Neuronal stem cell (in vitro differentiated cells): Measurements from ENCODE around the gene VPS54.

Experiments
- DNase-seq: peaks from one replicate; pipeline ENCODE4 v3.0.0-alpha.2; 2013; ENCODE audit warnings: low spot score
- H2AFZ ChIP-seq: one replicate; pipeline ENCODE4 v1.6.1; 2013; ENCODE audit warnings: mild to moderate bottlenecking, low read length, inconsistent platforms
- H2AK5ac ChIP-seq: 2 replicates; pipeline ENCODE4 v1.6.1; 2013; ENCODE audit warnings: low read depth, mild to moderate bottlenecking, inconsistent platforms, low read length, moderate library complexity, mixed read lengths
- H2BK120ac ChIP-seq: 2 replicates; pipeline ENCODE4 v1.6.1; 2013; ENCODE audit warnings: low read depth, mild to moderate bottlenecking, inconsistent platforms, low read length, moderate library complexity, mixed read lengths
- H2BK12ac ChIP-seq: one replicate; pipeline ENCODE4 v1.6.1; 2013; ENCODE audit warnings: low read length, inconsistent platforms
- H2BK15ac ChIP-seq: 2 replicates; pipeline ENCODE4 v1.6.1; 2013; ENCODE audit warnings: mild to moderate bottlenecking, low read length, inconsistent platforms, mixed read lengths
- H2BK5ac ChIP-seq: one replicate; pipeline ENCODE4 v1.6.1; 2013; ENCODE audit warnings: inconsistent platforms, mild to moderate bottlenecking, low read length, moderate library complexity
- H3K14ac ChIP-seq: one replicate; pipeline ENCODE4 v1.6.1; 2013; ENCODE audit warnings: low read length, inconsistent platforms
- H3K18ac ChIP-seq: 2 replicates; pipeline ENCODE4 v1.6.1; 2013; ENCODE audit warnings: low read length, inconsistent platforms
- H3K23ac ChIP-seq: 2 replicates; pipeline ENCODE4 v1.6.1; 2013; ENCODE audit warnings: low read depth, mild to moderate bottlenecking, mixed read lengths, low read length, inconsistent platforms; ENCODE audit not compliant: poor library complexity
- H3K27ac ChIP-seq: replicated peaks from 3 replicates; pipeline ENCODE4 v1.5.1; 2013; ENCODE audit warnings: low read length, inconsistent platforms
- H3K27me3 ChIP-seq, 3 experiments: 2 replicates each; pipeline ENCODE4 v1.6.1; 2013; ENCODE audit warnings: low read length in 3 of 3, mild to moderate bottlenecking in 2 of 3, inconsistent platforms in 1 of 3, low read depth in 1 of 3, mixed read lengths in 1 of 3, moderate library complexity in 1 of 3; ENCODE audit not compliant: control insufficient read depth in 3 of 3, insufficient read depth in 3 of 3
- H3K36me3 ChIP-seq, 2 donors: replicated peaks in 1 of 2; 2 replicates each; pipeline ENCODE4 v1.6.1; 2013; ENCODE audit warnings: low read length in 2 of 2; ENCODE audit not compliant: control insufficient read depth in 2 of 2, insufficient read depth in 2 of 2
- H3K4ac ChIP-seq: 2 replicates; pipeline ENCODE4 v1.6.1; 2013; ENCODE audit warnings: inconsistent platforms, mild to moderate bottlenecking, low read length, moderate library complexity
- H3K4me1 ChIP-seq, 2 donors: 1 replicate in 1 of 2; 2 replicates in 1 of 2; pipeline ENCODE4 v1.6.1; 2013; ENCODE audit warnings: low read length in 2 of 2, low read depth in 1 of 2; ENCODE audit not compliant: control insufficient read depth in 2 of 2, insufficient read depth in 1 of 2
- H3K4me2 ChIP-seq: one replicate; pipeline ENCODE4 v1.6.1; 2013; ENCODE audit warnings: mild to moderate bottlenecking, low read length, inconsistent platforms; ENCODE audit not compliant: insufficient read depth, poor library complexity, severe bottlenecking
- H3K4me3 ChIP-seq, 2 donors: 2 replicates each; pipeline ENCODE4 v1.5.1; 2013; ENCODE audit warnings: low read length in 2 of 2, mild to moderate bottlenecking in 2 of 2, inconsistent platforms in 1 of 2, moderate library complexity in 1 of 2
- H3K79me1 ChIP-seq: one replicate; pipeline ENCODE4 v1.6.1; 2013; ENCODE audit warnings: low read depth, mild to moderate bottlenecking, inconsistent platforms, low read length, moderate library complexity
- H3K9ac ChIP-seq: one replicate; pipeline ENCODE4 v1.6.1; 2013; ENCODE audit warnings: mild to moderate bottlenecking, low read depth, low read length, inconsistent platforms; ENCODE audit not compliant: poor library complexity
- H3K9me3 ChIP-seq, 2 donors: replicated peaks in 1 of 2; 2 replicates each; pipeline versions ENCODE3 to v1.6.1; 2013; ENCODE audit warnings: low read length in 2 of 2, mild to moderate bottlenecking in 2 of 2, inconsistent platforms in 1 of 2, low read depth in 1 of 2, mixed read lengths in 1 of 2, moderate library complexity in 1 of 2; ENCODE audit not compliant: control insufficient read depth in 2 of 2, insufficient read depth in 1 of 2
- H4K8ac ChIP-seq: one replicate; pipeline ENCODE4 v1.6.1; 2013; ENCODE audit warnings: low read depth, mild to moderate bottlenecking, inconsistent platforms, low read length, moderate library complexity
- H4K91ac ChIP-seq: one replicate; pipeline ENCODE4 v1.6.1; 2013; ENCODE audit warnings: low read length, low read depth, mild to moderate bottlenecking, inconsistent platforms; ENCODE audit not compliant: poor library complexity
- WGBS, 2 donors: extraction: QIAGEN DNeasy Blood & Tissue Kit; methylation state at CpG; one replicate each; pipeline ENCODE4 v1.1.7; 2013; ENCODE audit warnings: missing lambda C conversion rate in 2 of 2, mixed read lengths in 1 of 2; ENCODE audit not compliant: insufficient read length in 2 of 2, insufficient replicate concordance in 1 of 2; ENCODE audit errors: extremely low coverage in 2 of 2; 5-methylcytosine and 5-hydroxymethylcytosine counted together

The VPS54 gene

GRCh38 chr2:64021578-64021977 lies 2.4 kb upstream of the VPS54 start:
- H3K36me3 ChIP-seq: no peaks in the 10 kb centered on the region
- H2BK5ac ChIP-seq: no peak overlapping the region
- no peak overlapping the region for H3K18ac ChIP-seq
- no peak overlapping the region for H4K91ac ChIP-seq
- H4K8ac ChIP-seq: no peak overlapping the region
- no peak overlapping the region for H3K4ac ChIP-seq
- H3K27me3 ChIP-seq: no peaks in the 10 kb centered on the region
- no peak overlapping the region for H2BK15ac ChIP-seq
- DNase-seq: no peak
- H3K4me2 ChIP-seq: no peak overlapping the region
- no peak overlapping the region for H2AFZ ChIP-seq
- peaks cover 3 to 7% of the 10 kb centered on the region in 2 donors for H3K4me1 ChIP-seq
- no CpG with 5 or more reads among the region's 2 CpGs for WGBS, 2 donors
- no peak overlapping the region for H3K27ac ChIP-seq
- no peak overlapping the region for H2AK5ac ChIP-seq
- H3K4me3 ChIP-seq: no peak overlapping the region
- no peak overlapping the region for H3K9ac ChIP-seq
- no peak overlapping the region for H2BK120ac ChIP-seq
- H3K14ac ChIP-seq: no peak overlapping the region
- H3K9me3 ChIP-seq: no peaks in the 10 kb centered on the region
- no peak overlapping the region for H3K23ac ChIP-seq
- no peak overlapping the region for H2BK12ac ChIP-seq
- peaks cover 6% of the 10 kb centered on the region for H3K79me1 ChIP-seq

GRCh38 chr2:64019975-64020528 lies 824 bp upstream of the VPS54 start:
- H3K4me3 ChIP-seq: peak overlapping the region in 1 of 2 donors; percentile 84
- H3K4me2 ChIP-seq: no peak overlapping the region
- H4K8ac ChIP-seq: no peak overlapping the region

GRCh38 chr2:64018701-64019082 lies 536 bp downstream of the VPS54 start:
- H4K8ac ChIP-seq: no peak overlapping the region
- DNase-seq: peak; percentile 21

More at GRCh38 chr2:64019975-64020528, 824 bp upstream of the VPS54 start:
- H2BK15ac ChIP-seq: no peak overlapping the region
- no peak overlapping the region for H3K4ac ChIP-seq
- peaks cover 6% of the 10 kb centered on the region for H3K79me1 ChIP-seq
- peak overlapping the region; percentile 97 for H3K27ac ChIP-seq
- H2AK5ac ChIP-seq: no peak overlapping the region
- peak overlapping the region; percentile 88 for H2AFZ ChIP-seq
- H3K9me3 ChIP-seq: no peaks in the 10 kb centered on the region
- no peak overlapping the region for H3K14ac ChIP-seq
- H3K18ac ChIP-seq: no peak overlapping the region
- no peak overlapping the region for H2BK12ac ChIP-seq
- H2BK120ac ChIP-seq: no peak overlapping the region
- no peak overlapping the region for H3K23ac ChIP-seq
- DNase-seq: no peak
- H3K4me1 ChIP-seq: peaks cover 3 to 7% of the 10 kb centered on the region in 2 donors
- no peak overlapping the region for H3K9ac ChIP-seq
- no peaks in the 10 kb centered on the region for H3K36me3 ChIP-seq
- H3K27me3 ChIP-seq: no peaks in the 10 kb centered on the region
- no peak overlapping the region for H2BK5ac ChIP-seq
- H4K91ac ChIP-seq: no peak overlapping the region

DNA sequence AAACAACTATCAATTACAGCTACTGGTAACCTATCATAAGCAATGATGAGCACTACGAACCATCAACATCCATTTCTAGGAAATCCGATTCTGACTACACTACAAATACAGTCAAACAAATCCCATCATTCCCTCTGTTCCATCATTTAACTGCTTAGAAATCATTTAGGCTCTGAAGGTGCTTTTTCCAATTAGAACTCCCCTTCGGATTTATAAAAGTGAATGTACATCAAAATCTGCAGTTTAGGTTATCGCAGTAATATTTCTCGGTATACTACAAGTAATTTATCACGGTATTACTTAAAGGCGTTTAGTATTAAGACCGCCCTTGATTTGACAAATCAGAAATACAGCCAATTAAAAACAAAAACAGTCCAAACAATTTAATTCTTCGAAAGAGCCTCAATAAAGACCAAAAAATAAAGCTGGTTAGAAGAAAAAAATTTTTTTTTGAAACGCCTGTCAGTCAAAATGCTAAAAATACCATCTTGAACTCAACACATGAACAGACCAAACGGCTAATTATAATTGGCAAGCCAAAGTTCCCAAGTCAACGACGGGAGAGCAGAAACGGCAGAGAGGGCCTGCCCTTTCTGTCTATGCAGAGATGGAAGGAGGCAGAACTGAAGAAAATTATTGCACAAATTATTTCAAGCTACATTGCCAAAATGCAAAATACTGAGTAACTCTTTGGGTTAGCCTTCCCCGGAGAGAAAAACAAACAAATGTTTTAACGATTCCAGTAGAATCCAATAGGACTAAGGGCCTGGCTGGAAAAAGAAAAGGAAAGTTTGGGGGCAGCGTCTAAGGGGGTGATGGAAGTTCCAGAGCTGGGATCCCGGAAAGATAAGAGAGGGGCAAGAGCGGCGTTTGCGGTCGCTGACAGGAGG lies 1.2 kb downstream of the VPS54 start:
- Histone ChIP-seq H3K4me3 (peak overlapping the region; percentile 84 to 94), H2AFZ (peak overlapping the region; percentile 88), H3K9me3 (no peaks in the 10 kb centered on the region), H3K4me2 (peak overlapping the region; percentile 64), H3K27ac (peak overlapping the region; percentile 97), H4K8ac (no peak overlapping the region), H2BK120ac (peak overlapping the region; percentile 91), H2BK12ac (no peak overlapping the region), H2BK5ac (peak overlapping the region; percentile 95), H3K18ac (peak overlapping the region; percentile 44), H4K91ac (no peak overlapping the region), H3K14ac (no peak overlapping the region), H3K4ac (no peak overlapping the region), H3K9ac (peak overlapping the region; percentile 63), H2AK5ac (no peak overlapping the region), H3K23ac (peak overlapping the region; percentile 20), H3K79me1 (peaks cover 6% of the 10 kb centered on the region), H3K36me3 (no peaks in the 10 kb centered on the region), H3K4me1 (peaks cover 3 to 7% of the 10 kb centered on the region in 2 donors), H3K27me3 (no peaks in the 10 kb centered on the region), H2BK15ac (no peak overlapping the region)
- no CpG with 5 or more reads among the region's 22 CpGs for WGBS, 2 donors
- DNase-seq: no peak

More at GRCh38 chr2:64018701-64019082, 536 bp downstream of the VPS54 start:
- Histone ChIP-seq H2AFZ (peak overlapping the region; percentile 88), H3K27me3 (no peaks in the 10 kb centered on the region), H2BK12ac (no peak overlapping the region), H2BK5ac (peak overlapping the region; percentile 95), H4K91ac (no peak overlapping the region), H3K36me3 (no peaks in the 10 kb centered on the region), H2BK15ac (peak overlapping the region; percentile 81), H2AK5ac (peak overlapping the region; percentile 81), H2BK120ac (peak overlapping the region; percentile 91), H3K9me3 (no peaks in the 10 kb centered on the region), H3K18ac (peak overlapping the region; percentile 97), H3K4ac (no peak overlapping the region), H3K4me1 (peaks cover 3 to 7% of the 10 kb centered on the region in 2 donors), H3K27ac (peak overlapping the region; percentile 97), H3K79me1 (peaks cover 6% of the 10 kb centered on the region), H3K23ac (peak overlapping the region; percentile 20), H3K14ac (no peak overlapping the region), H3K4me3 (peak overlapping the region; percentile 84 to 94), H3K9ac (peak overlapping the region; percentile 94), H3K4me2 (peak overlapping the region; percentile 64)
- no CpG with 5 or more reads among the region's 38 CpGs for WGBS, 2 donors
